Large intestine (tissue), 3 donors: ENCODE measurements around the gene TRIM13. TPM values are rescaled to one million over a fixed set of nuclear protein-coding genes. Genes with fewer than 3 reads are reported as not detected.
"Not testable (repeated sequence)": the region's sequence is repeated elsewhere in the genome, so short reads cannot be mapped to it uniquely, and the experiment has no call there.

ENCODE experiments used
- DNase-seq, 2 donors: peaks; one replicate each; pipeline versions ENCODE4 v3.0.0 to v3.0.0-alpha.2; 2013
- H3K27ac ChIP-seq: one replicate; pipeline ENCODE4 v1.5.1; 2013; ENCODE audit warnings: low read length
- H3K27me3 ChIP-seq: 2 replicates; pipeline ENCODE4 v1.6.1; 2013; ENCODE audit warnings: low read length; ENCODE audit not compliant: control insufficient read depth, insufficient read depth
- H3K36me3 ChIP-seq: 2 replicates; pipeline ENCODE4 v1.6.1; 2013; ENCODE audit warnings: low read length; ENCODE audit not compliant: control insufficient read depth, insufficient read depth
- H3K4me1 ChIP-seq: one replicate; pipeline ENCODE4 v1.6.1; 2013; ENCODE audit warnings: low read length; ENCODE audit not compliant: control insufficient read depth, insufficient read depth
- H3K4me3 ChIP-seq: one replicate; pipeline ENCODE4 v1.5.1; 2013; ENCODE audit warnings: low read length
- H3K9me3 ChIP-seq: one replicate; pipeline ENCODE4 v1.6.1; 2013; ENCODE audit warnings: mild to moderate bottlenecking, low read depth, low read length, moderate library complexity; ENCODE audit not compliant: control insufficient read depth
- WGBS: methylation state at CpG from one replicate; pipeline ENCODE4 v1.1.5; 2013; ENCODE audit warnings: low lambda C conversion rate; ENCODE audit not compliant: insufficient coverage; 5-methylcytosine and 5-hydroxymethylcytosine counted together
- polyA plus RNA-seq: library from polyadenylated mRNA; unstranded; fragments of 120-200 nt; gene quantifications from one replicate; pipeline ENCODE4 v1.2.1, GENCODE V29; 2013

TRIM13 gene
- polyA plus RNA-seq, 1 donor, result 33.8 TPM

GRCh38 chr13:50055454-50055853, 58.6 kb downstream of the TRIM13 start:
- Histone ChIP-seq H3K9me3 (no peaks in the 10 kb centered on the region), H3K27ac (no peak overlapping the region), H3K4me1 (no peaks in the 10 kb centered on the region), H3K36me3 (peaks cover 3% of the 10 kb centered on the region), H3K4me3 (no peak overlapping the region), H3K27me3 (no peaks in the 10 kb centered on the region)
- no peak for DNase-seq
- WGBS, result 93% methylated on average over 1 of the region's 1 CpG

- H3K4me1 ChIP-seq, result no peaks in the 10 kb centered on the region
- H3K9me3 ChIP-seq, result no peaks in the 10 kb centered on the region
- no peak for DNase-seq
- H3K36me3 ChIP-seq, result peaks cover 7% of the 10 kb centered on the region
- H3K4me3 ChIP-seq, result no peak overlapping the region
- WGBS, result no CpG with 5 or more reads among the region's 1 CpG
- no peaks in the 10 kb centered on the region for H3K27me3 ChIP-seq
- no peak overlapping the region for H3K27ac ChIP-seq
Observed at GRCh38 chr13:50060718-50061117, 63.9 kb downstream of the TRIM13 start.

GRCh38 chr13:50062336-50062735, 65.5 kb downstream of the TRIM13 start:
- not testable (repeated sequence) for H3K27ac ChIP-seq, H3K27me3 ChIP-seq, H3K4me3 ChIP-seq, H3K4me1 ChIP-seq, DNase-seq, H3K9me3 ChIP-seq
- peaks cover 14% of the 10 kb centered on the region for H3K36me3 ChIP-seq
- no CpG with 5 or more reads among the region's 7 CpGs for WGBS

GRCh38 chr13:50065712-50066111, 68.9 kb downstream of the TRIM13 start:
- no peaks in the 10 kb centered on the region for H3K27me3 ChIP-seq
- no peaks in the 10 kb centered on the region for H3K4me1 ChIP-seq
- no peak overlapping the region for H3K4me3 ChIP-seq
- peaks cover 17% of the 10 kb centered on the region for H3K36me3 ChIP-seq
- H3K27ac ChIP-seq, result no peak overlapping the region
- no peaks in the 10 kb centered on the region for H3K9me3 ChIP-seq
- 83% methylated on average over 1 of the region's 1 CpG for WGBS
- DNase-seq, result no peak

Other genes with a start within 250 kb of the TRIM13 start
- 31.3 TPM for gene KPNA3, start 204.4 kb upstream of the TRIM13 start, polyA plus RNA-seq
- 11.1 TPM for gene SPRYD7, start 60.7 kb upstream of the TRIM13 start, polyA plus RNA-seq
- 0.76 TPM for gene KCNRG, start 18.4 kb downstream of the TRIM13 start, polyA plus RNA-seq